ENCODE results near the gene AGPAT3. TPM values are rescaled to one million over a fixed set of nuclear protein-coding genes. Genes with fewer than 3 reads are reported as not detected.

The AGPAT3 gene
- total RNA-seq, 4 donors from 2014 or later = 31.7 to 35.7 (median 33.0) TPM

Small RNA genes within 50 kb of the gene (small RNA-seq; reads per million reads assigned to genes)
- 0 reads per million in 4 donors for gene RNU6-1150P
- gene RNU6-859P = 0 reads per million in 4 donors

Other genes with a start within 250 kb of the AGPAT3 start
- gene HSF2BP, start 205.7 kb upstream of the AGPAT3 start, total RNA-seq = 1 to 10 TPM in 1 of 4 donors, under 1 TPM in 2, not detected in 1; 0.35 to 1.1 (median 0.76) TPM
- gene RRP1B, start 205.7 kb upstream of the AGPAT3 start, total RNA-seq = 10 to 100 TPM; 13.3 to 23.4 (median 22.5) TPM
- 100 to 1,000 TPM in 2 of 4 donors, 10 to 100 TPM in 2; 42.9 to 114 (median 82.0) TPM for gene PDXK, start 146.1 kb upstream of the AGPAT3 start, total RNA-seq
- 100 to 1,000 TPM; 375 to 700 (median 481) TPM for gene CSTB, start 88.9 kb upstream of the AGPAT3 start, total RNA-seq
- 10 to 100 TPM; 22.5 to 37.2 (median 30.4) TPM for gene RRP1, start 75.6 kb upstream of the AGPAT3 start, total RNA-seq
- 10 to 100 TPM; 16.8 to 26.6 (median 20.7) TPM for gene TRAPPC10, start 147.1 kb downstream of the AGPAT3 start, total RNA-seq
- gene PWP2, start 242.2 kb downstream of the AGPAT3 start, total RNA-seq = 10 to 100 TPM in 1 of 4 donors, 1 to 10 TPM in 3; 5.4 to 18.3 (median 6.6) TPM

Data from esophagus squamous epithelium (tissue), 4 donors.